Body of pancreas (tissue), 4 donors: ENCODE results near the gene MKX. TPM values are rescaled to one million over a fixed set of nuclear protein-coding genes. Genes with fewer than 3 reads are reported as not detected.

Source experiments
- ATAC-seq: fragments of 150-250 bp; one replicate; pipeline ENCODE4 v1.9.1; 2016
- DNase-seq, 4 donors: peaks; one replicate each; pipeline ENCODE4 v3.0.0-alpha.2; 2019
- H3K27ac ChIP-seq, 4 donors: fragments of 200-600 bp; sonication (generic); 1 replicate in 3 of 4; 2 replicates in 1 of 4; pipeline versions ENCODE4 v1.5.1 to v1.6.1; 2016 to 2019; ENCODE audit warnings: mild to moderate bottlenecking in 1 of 4, mixed read lengths in 1 of 4, moderate library complexity in 1 of 4
- H3K27me3 ChIP-seq, 2 donors: fragments of 200-600 bp; sonication (generic); one replicate each; pipeline ENCODE4 v1.6.0; 2016; ENCODE audit warnings: mild to moderate bottlenecking in 1 of 2
- H3K36me3 ChIP-seq, 2 donors: fragments of 200-600 bp; sonication (generic); replicated peaks in 1 of 2; 2 replicates each; pipeline ENCODE4 v1.5.1; 2016; ENCODE audit warnings: low read depth in 2 of 2; ENCODE audit not compliant: insufficient read depth in 1 of 2
- H3K4me1 ChIP-seq: fragments of 200-600 bp; sonication (generic); one replicate; pipeline ENCODE4 v1.6.0; 2016
- H3K4me3 ChIP-seq, 2 donors: fragments of 200-600 bp; sonication (generic); 1 replicate in 1 of 2; 2 replicates in 1 of 2; pipeline ENCODE4 v1.5.1; 2016 to 2019
- H3K9me3 ChIP-seq, 3 donors: fragments of 200-600 bp; sonication (generic); 1 replicate in 2 of 3; 2 replicates in 1 of 3; pipeline ENCODE4 v1.5.1; 2016
- CTCF ChIP-seq, 7 experiments: fragments of 450-650 bp in 4 of 7; fragments of 200-600 bp in 3 of 7; sonication (generic) in 3 of 7; IDR thresholded peaks; one replicate each; pipeline ENCODE4 v1.5.1; 2016 to 2019; ENCODE audit warnings: antibody characterized with exemption in 7 of 7
- POLR2A ChIP-seq, 3 donors: fragments of 450-650 bp; IDR thresholded peaks; one replicate each; pipeline ENCODE4 v1.6.1; 2016; ENCODE audit warnings: antibody characterized with exemption in 3 of 3, mild to moderate bottlenecking in 2 of 3
- WGBS, 2 donors: methylation state at CpG; one replicate each; pipeline ENCODE4 v1.1.5; 2017; 5-methylcytosine and 5-hydroxymethylcytosine counted together
- intact Hi-C: fragments of 100-400 bp; cut with DNase I; formaldehyde crosslinking; loops from one replicate; pipeline ENCODE4 v1.15.1; 2023
- total RNA-seq, 2 donors: library from RNA; depleted of rRNA; stranded (reverse); fragments of >200 nt; gene quantifications; one replicate each; pipeline ENCODE4 v1.1.0, GENCODE V29; 2016

MKX gene
- total RNA-seq, 2 donors from 2014 or later: 0.33 to 1.6 TPM

- Histone ChIP-seq H3K27me3 (no peaks in the 10 kb centered on the region), H3K27ac (no peak overlapping the region), H3K36me3 (no peaks in the 10 kb centered on the region), H3K4me1 (no peaks in the 10 kb centered on the region), H3K4me3 (no peak overlapping the region), H3K9me3 (no peaks in the 10 kb centered on the region)
- DNase-seq: no peak
- TF ChIP-seq POLR2A (IDR thresholded peaks at IDR 0.05) (no peak), CTCF (IDR thresholded peaks at IDR 0.05) (no peak)
- ATAC-seq: no peak
- 33 to 40% methylated on average over 2 of the region's 2 CpGs for WGBS, 2 donors
- intact Hi-C loops: no loop called here
Measured at GRCh38 chr10:27637601-27638000, 108.0 kb downstream of the MKX start.

GRCh38 chr10:27636816-27637215 is 108.8 kb downstream of the MKX start:
- H3K27ac ChIP-seq: no peak overlapping the region
- intact Hi-C loops: no loop called here
- no peak for ATAC-seq

GRCh38 chr10:27635699-27636270 is 109.8 kb downstream of the MKX start:
- 56 to 60% methylated on average over 2 of the region's 2 CpGs for WGBS, 2 donors
- intact Hi-C loops: no loop called here
- Histone ChIP-seq H3K4me1 (no peaks in the 10 kb centered on the region), H3K9me3 (no peaks in the 10 kb centered on the region), H3K27me3 (no peaks in the 10 kb centered on the region), H3K4me3 (no peak overlapping the region), H3K27ac (no peak overlapping the region), H3K36me3 (no peaks in the 10 kb centered on the region)
- no peak for TF ChIP-seq POLR2A (IDR thresholded peaks at IDR 0.05)
- no peak for TF ChIP-seq CTCF (IDR thresholded peaks at IDR 0.05)
- DNase-seq (no peak), ATAC-seq (no peak)

More at GRCh38 chr10:27636816-27637215, 108.8 kb downstream of the MKX start:
- H3K36me3 ChIP-seq: no peaks in the 10 kb centered on the region
- H3K27me3 ChIP-seq: no peaks in the 10 kb centered on the region
- H3K9me3 ChIP-seq: no peaks in the 10 kb centered on the region
- WGBS, 2 donors: 86 to 91% methylated on average over 1 of the region's 1 CpG
- H3K4me3 ChIP-seq: no peak overlapping the region
- no peaks in the 10 kb centered on the region for H3K4me1 ChIP-seq
- no peak for DNase-seq
- TF ChIP-seq CTCF (IDR thresholded peaks at IDR 0.05) (no peak), POLR2A (IDR thresholded peaks at IDR 0.05) (no peak)

- intact Hi-C loops: no loop called here
- H3K4me1 ChIP-seq: no peaks in the 10 kb centered on the region
- ATAC-seq (no peak), DNase-seq (no peak)
- whole genome bisulfite sequencing, 2 donors: 64 to 74% methylated on average over 6 of the region's 6 CpGs
- H3K9me3 ChIP-seq: no peaks in the 10 kb centered on the region
- H3K27ac ChIP-seq: no peak overlapping the region
- H3K27me3 ChIP-seq: no peaks in the 10 kb centered on the region
- TF ChIP-seq POLR2A (IDR thresholded peaks at IDR 0.05) (no peak), CTCF (IDR thresholded peaks at IDR 0.05) (no peak)
- no peaks in the 10 kb centered on the region for H3K36me3 ChIP-seq
- no peak overlapping the region for H3K4me3 ChIP-seq
Measured at GRCh38 chr10:27635290-27635689, 110.3 kb downstream of the MKX start.

GRCh38 chr10:27628621-27629020 is 117.0 kb downstream of the MKX start:
- DNase-seq: no peak
- intact Hi-C loops: no loop called here
- H3K36me3 ChIP-seq: no peaks in the 10 kb centered on the region
- peaks cover 0 to 5% of the 10 kb centered on the region in 2 donors for H3K27me3 ChIP-seq
- no peak for ATAC-seq
- no peak overlapping the region for H3K27ac ChIP-seq
- no peaks in the 10 kb centered on the region for H3K4me1 ChIP-seq
- H3K4me3 ChIP-seq: no peak overlapping the region
- no peaks in the 10 kb centered on the region for H3K9me3 ChIP-seq
- TF ChIP-seq CTCF (IDR thresholded peaks at IDR 0.05): no peak
- TF ChIP-seq POLR2A (IDR thresholded peaks at IDR 0.05): no peak
- 48 to 52% methylated on average over 5 of the region's 5 CpGs for WGBS, 2 donors
